Neural progenitor cell (in vitro differentiated cells): ENCODE measurements around the gene CETN2.

Experiments used
- EZH2 ChIP-seq: fragments of 200-600 bp; sonication (generic); IDR thresholded peaks from 2 replicates; pipeline ENCODE4 v1.6.1; 2017; ENCODE audit warnings: antibody characterized with exemption, mild to moderate bottlenecking, moderate library complexity
- EZH2phosphoT487 ChIP-seq: fragments of 200-600 bp; sonication (generic); IDR thresholded peaks from 2 replicates; pipeline ENCODE4 v1.6.1; 2017; ENCODE audit warnings: antibody characterized with exemption
- TF ChIP-seq, protein P1 (sequence below): fragments of 200-600 bp; sonication (generic); IDR thresholded peaks from 2 replicates; pipeline ENCODE4 v1.5.1; 2017; ENCODE audit warnings: antibody characterized with exemption, mild to moderate bottlenecking

DNA sequence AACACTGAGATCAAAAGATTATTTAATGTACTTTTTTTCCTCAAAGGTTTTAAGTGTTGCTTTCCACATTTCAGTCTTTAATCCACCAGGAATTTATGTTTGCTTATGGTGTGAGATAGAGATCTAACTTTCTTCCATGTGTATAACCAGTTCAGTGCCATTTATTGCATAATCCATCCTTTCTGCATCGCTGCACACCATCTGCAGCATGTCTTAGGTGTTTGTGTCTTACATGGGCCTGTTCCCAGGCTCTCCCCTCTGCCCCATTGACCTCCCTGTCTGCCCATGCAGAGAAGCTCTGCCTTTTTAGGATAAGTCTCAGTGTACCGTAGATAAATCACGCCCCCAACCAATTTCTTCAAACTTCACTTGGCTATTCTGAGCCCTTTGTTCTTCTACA is 30.6 kb upstream of the CETN2 start:
- TF ChIP-seq, protein P1, sequence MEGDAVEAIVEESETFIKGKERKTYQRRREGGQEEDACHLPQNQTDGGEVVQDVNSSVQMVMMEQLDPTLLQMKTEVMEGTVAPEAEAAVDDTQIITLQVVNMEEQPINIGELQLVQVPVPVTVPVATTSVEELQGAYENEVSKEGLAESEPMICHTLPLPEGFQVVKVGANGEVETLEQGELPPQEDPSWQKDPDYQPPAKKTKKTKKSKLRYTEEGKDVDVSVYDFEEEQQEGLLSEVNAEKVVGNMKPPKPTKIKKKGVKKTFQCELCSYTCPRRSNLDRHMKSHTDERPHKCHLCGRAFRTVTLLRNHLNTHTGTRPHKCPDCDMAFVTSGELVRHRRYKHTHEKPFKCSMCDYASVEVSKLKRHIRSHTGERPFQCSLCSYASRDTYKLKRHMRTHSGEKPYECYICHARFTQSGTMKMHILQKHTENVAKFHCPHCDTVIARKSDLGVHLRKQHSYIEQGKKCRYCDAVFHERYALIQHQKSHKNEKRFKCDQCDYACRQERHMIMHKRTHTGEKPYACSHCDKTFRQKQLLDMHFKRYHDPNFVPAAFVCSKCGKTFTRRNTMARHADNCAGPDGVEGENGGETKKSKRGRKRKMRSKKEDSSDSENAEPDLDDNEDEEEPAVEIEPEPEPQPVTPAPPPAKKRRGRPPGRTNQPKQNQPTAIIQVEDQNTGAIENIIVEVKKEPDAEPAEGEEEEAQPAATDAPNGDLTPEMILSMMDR = no peak
- TF ChIP-seq EZH2phosphoT487 = no peak
- no peak for TF ChIP-seq EZH2
